SK-N-DZ (cell line): ENCODE measurements around the gene PYGM.

Experiments used
- DNase-seq: peaks from one replicate; pipeline ENCODE4 v3.0.0-alpha.2; 2015; ENCODE audit warnings: low spot score

The PYGM gene

GRCh38 chr11:64753380-64754123, 6.2 kb downstream of the PYGM start:
- DNase-seq = no peak

GRCh38 chr11:64753019-64753379, 6.8 kb downstream of the PYGM start:
- no peak for DNase-seq

- DNase-seq = peak; percentile 67
Observed at GRCh38 chr11:64752175-64752970, 7.4 kb downstream of the PYGM start.

- no peak for DNase-seq
Observed at GRCh38 chr11:64751580-64751979, 8.2 kb downstream of the PYGM start.

- DNase-seq = no peak
Observed at GRCh38 chr11:64751136-64751535, 8.6 kb downstream of the PYGM start.

- DNase-seq = no peak
Observed at GRCh38 chr11:64750361-64751054, 9.3 kb downstream of the PYGM start.

GRCh38 chr11:64747961-64748665, 11.7 kb downstream of the PYGM start:
- DNase-seq = no peak

GRCh38 chr11:64746486-64746885, 13.3 kb downstream of the PYGM start:
- no peak for DNase-seq

- peak; percentile 77 for DNase-seq
Observed at GRCh38 chr11:64745521-64746328, 14.0 kb downstream of the PYGM start.

- DNase-seq = no peak
Observed at GRCh38 chr11:64745189-64745520, 14.6 kb downstream of the PYGM start.

GRCh38 chr11:64744544-64745188, 15.1 kb downstream of the PYGM start:
- DNase-seq = no peak

- no peak for DNase-seq
Observed at GRCh38 chr11:64743591-64744543, 15.9 kb downstream of the PYGM start, which contains the start of gene RASGRP2. RASGRP2 (minus strand) TSS chr11:64744142; CDS start chr11:64742866, 1,276 bp downstream.

GRCh38 chr11:64742889-64743590, 16.7 kb downstream of the PYGM start:
- DNase-seq = no peak

- no peak for DNase-seq
Observed at GRCh38 chr11:64742087-64742888, 17.5 kb downstream of the PYGM start.

GRCh38 chr11:64741375-64742086, 18.2 kb downstream of the PYGM start:
- DNase-seq = no peak

- DNase-seq = no peak
Observed at GRCh38 chr11:64739871-64740270, 19.9 kb downstream of the PYGM start.

- no peak for DNase-seq
Observed at GRCh38 chr11:64736654-64737053, 23.1 kb downstream of the PYGM start.
